NCI-H1694 (cell line): ENCODE data around the gene ACO2.

ENCODE experiments used
- DNase-seq: peaks from one replicate; lab custom pipeline; 2025; lab: John Stamatoyannopoulos, UW

Gene ACO2

DNA sequence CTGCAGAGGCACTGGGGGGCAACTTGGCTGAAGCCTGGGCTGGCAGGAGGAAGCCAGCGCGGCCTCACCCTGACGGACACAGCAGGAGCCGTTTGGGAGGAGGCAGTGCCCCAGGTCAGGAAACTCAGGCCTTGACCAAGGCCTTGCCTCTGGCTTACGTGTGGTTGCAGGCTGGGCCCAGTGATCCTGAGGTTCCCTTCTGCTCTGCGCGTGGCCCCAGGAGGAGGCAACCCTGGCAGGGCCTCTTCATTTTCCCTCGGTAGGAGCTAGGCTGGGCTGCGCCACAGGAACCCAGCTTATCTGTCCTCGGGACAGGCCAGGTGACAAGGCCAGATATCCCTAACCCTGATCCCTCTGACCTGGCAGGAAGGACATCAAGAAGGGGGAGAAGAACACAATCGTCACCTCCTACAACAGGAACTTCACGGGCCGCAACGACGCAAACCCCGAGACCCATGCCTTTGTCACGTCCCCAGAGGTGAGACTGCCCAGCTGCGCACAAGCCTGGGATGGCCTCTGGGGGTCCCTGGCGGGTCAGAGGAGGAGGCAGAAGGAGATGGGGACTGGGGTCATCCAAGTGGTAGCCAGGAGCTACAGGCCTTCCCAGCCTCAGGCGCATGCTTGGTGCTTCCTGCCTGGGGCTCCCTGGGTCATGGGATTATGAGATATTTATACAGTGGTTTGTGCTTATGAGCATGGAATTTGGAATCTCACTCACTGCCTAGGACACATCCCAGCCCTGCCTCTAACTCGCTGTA lies 54.7 kb downstream of the ACO2 start:
- no peak for DNase-seq

DNA sequence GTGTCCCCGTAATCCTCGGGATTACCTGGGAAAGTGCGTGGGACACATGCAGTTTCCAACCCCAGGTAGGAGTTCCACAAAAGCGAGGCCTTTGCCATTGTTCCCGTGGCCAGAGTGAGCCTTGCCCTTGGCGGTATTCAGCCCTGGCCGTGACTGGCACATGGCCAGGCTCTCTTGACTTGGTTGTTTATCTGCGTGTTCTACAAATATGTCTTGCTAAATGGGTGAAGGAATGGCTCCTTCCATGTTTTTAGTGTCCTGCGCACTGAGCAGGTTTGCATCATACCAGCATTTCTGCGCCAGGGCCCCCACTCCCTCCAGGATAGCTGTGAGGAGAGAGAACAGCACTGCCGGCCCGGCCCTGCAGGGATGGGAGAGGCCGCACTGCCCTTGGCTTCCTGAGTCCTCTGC lies 55.3 kb downstream of the ACO2 start:
- DNase-seq, result no peak

- DNase-seq, result no peak
Observed at GRCh38 chr22:41524809-41525449, 56.0 kb downstream of the ACO2 start.

DNA sequence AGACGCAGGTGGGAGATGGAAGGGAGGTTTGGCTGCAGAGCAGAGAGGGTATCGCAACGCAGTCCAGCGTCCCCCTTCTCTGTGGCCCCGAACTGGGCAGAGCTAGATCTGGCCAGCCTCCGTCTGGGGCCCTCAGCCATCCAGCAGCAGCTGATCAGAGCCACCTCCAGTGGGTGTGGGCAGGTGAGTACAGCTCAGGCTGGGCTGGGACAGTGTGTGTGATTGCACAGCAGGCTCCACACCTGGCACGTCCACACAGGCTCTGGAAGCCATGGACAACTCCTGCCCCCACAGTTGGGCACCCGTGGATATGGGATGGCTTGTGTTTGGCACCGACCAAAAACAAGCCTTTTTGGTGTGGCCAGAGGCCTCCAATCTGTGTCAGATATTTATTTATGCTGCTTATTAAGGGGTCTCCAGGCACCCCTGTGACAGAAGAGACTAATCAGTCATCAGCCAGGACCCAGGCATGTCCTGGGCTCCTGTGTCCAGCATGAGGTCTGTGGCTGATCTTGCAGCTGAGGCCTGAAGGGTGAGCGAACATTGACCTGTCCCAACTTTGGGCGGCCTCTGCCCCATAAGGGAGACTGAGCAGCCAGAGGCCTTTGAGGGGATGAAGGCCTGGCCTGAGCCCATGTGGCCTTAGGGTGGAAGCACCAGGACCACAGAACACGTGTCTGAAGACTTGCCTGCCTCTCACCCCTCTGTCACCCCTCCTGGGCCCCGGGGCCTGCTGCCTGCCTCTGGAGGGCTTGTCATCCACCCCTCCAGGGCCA lies 56.7 kb downstream of the ACO2 start:
- DNase-seq, result no peak

DNA sequence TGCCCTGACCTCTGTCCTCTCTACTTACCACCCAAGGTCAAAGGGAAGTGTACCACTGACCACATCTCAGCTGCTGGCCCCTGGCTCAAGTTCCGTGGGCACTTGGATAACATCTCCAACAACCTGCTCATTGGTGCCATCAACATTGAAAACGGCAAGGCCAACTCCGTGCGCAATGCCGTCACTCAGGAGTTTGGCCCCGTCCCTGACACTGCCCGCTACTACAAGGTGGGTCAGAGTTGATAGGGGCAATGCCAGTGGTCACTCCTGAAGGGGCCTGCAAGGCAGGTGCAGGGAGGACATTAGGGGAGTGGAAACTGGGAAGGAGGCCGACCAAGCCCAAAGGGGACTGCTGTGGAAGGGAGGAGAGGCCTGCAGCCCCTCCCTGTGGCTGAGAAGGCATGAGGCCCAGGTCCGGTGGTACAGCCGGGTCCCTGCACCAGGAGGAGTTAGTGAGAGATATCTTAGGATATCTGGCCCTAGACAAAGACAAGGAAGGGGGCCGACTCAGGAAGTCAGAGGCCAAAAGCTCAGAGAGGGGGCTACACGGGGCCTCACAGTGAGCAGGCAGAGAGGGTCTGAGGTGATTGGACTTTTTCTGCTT lies 57.4 kb downstream of the ACO2 start:
- DNase-seq, result no peak

DNA sequence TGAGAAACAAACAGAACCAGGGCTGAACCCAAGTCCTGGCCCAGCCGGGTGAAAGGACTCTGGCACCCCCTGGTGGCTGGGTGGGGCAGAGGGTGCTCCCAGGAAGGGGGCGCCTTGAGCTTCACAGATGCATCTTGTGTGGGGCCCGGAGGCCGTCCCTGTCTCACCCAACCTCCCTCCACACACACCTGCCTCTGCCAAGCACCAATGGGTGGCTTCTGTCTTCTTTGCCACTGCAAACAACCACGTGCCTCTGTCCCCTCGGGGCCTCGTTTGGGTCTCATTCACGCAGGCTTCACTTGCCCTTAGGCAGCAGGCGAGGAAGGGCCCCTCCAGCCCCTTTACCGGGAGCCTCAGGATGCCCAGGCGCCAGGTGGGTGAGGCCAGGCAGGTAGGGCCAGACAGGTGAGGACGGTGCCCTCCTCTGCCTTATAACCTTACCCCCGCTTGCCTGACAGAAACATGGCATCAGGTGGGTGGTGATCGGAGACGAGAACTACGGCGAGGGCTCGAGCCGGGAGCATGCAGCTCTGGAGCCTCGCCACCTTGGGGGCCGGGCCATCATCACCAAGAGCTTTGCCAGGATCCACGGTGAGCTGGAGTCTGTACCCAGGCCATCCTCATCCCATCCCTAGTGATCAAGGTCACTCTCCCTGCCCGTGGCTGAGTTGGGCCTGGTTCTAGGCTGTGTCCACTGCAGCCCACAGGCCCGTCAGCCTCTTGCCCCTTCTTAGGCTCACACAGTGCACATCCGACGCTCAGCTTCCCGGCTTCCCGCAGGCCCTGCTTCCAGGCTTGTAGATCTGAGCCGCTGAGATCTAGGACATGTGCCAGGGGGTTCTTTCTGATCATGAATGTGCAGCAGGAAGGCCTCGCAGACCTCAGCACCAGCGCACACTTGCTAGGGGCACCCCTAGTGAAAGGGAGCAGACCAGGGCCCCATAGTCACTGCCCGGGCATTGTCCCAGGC lies 58.2 kb downstream of the ACO2 start:
- peak; percentile 11 for DNase-seq

GRCh38 chr22:41528132-41528766 lies 59.3 kb downstream of the ACO2 start:
- DNase-seq, result no peak

GRCh38 chr22:41528938-41529561 lies 60.1 kb downstream of the ACO2 start:
- no peak for DNase-seq

- no peak for DNase-seq
Observed at GRCh38 chr22:41530890-41531714, 62.2 kb downstream of the ACO2 start.

DNA sequence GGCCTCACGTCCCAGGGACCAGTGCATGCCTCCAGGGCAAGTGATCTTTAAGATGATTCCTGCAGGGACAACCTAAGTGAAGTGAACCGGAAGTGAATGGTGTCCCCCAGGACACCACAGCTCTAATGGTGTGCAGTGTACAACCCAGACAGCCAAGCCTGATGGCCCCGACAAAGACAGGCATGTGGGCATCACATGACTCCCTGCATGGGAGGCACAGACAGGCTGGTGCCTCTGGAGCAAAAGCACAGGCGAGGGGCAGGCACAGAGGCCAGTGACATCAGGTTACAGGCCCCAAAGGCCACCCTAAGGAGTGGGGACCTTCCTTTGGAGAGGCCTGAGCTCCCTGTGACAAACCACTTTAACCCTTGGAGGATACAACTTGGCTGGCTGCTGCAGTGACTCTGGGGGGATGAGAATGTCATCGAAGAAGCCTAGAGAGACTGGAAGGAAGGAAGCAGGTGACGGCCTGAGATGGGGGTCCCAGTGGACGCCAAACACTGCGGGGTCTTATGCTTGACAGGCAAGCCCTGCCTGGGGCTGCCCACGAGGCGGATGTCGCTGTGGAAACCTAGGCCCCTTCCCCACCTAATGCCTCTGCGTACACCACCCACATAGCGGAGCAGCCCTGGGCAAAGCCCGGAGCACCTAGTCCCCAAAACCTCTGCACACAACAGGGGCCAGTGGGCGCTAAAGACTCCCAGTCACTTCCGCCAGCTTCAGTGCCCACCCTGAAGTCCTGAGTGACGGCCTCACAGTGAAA lies 63.0 kb downstream of the ACO2 start:
- DNase-seq, result no peak

DNA sequence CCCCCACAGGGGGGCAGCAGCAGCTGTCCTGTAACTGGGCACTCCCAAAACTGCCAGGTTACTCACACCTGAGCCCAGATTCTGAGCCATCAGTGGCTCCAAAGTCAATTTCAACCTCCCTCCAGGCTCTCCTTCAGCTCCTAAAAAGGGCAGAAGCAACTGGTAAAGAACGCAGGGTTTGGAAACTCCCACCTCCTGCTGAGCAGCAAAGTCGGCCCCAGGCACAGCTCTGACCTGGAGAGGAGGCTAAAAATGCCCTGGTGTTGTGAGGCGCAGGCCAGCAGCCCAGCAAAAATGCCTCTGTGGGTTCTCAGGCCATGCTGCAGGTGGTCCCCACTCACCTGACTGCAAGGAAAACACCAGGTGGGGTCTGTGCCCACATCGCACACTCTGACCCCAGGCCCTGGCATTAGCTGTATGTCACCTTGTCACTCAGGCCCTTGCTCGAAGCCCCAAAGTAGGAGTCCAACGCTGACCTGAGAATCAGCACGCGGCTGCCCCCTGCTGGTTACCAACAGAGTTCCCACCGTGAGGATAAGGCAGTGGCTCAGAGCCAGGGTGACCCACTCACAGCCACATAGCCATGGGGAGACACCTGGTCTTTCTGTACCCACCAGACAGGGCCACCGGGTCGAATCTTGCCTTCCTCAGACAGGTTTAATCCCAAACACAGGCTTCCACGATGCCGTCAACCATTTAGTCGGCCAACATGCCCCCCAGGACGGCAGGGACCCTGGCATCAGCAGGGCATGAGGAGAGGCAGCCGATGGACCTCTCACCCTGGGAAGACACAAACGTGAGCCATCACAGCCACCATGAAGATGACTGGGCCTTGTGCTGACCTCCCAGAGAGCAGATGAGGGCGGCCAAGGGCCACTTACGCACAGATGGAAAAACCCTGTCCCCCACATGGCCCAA lies 64.2 kb downstream of the ACO2 start:
- DNase-seq, result peak; percentile 66

- no peak for DNase-seq
Observed at GRCh38 chr22:41534219-41534618, 65.3 kb downstream of the ACO2 start.

- DNase-seq, result no peak
Observed at GRCh38 chr22:41535244-41535643, 66.3 kb downstream of the ACO2 start.

GRCh38 chr22:41537203-41537602 lies 68.3 kb downstream of the ACO2 start:
- no peak for DNase-seq

DNA sequence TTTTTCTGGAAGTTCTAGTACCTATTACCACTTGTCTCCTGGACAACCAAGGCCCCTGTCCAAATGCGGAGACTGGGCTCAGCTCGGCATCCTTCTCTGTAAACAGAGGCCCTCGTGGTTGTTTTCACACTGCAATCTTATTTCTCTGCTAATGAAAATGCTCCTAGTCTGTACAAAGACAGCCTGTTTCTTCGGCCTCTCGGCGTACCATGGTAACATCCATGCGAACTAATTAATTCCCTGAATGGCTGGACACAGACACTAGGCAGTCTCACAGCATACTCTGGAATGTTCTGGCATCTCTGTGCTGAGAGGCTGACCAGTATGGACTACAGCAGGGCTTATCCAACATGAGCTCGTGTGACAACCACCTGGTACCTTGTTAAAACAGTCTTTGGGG lies 69.7 kb downstream of the ACO2 start:
- DNase-seq, result no peak

GRCh38 chr22:41539146-41540005 lies 70.5 kb downstream of the ACO2 start:
- no peak for DNase-seq

GRCh38 chr22:41540006-41540315 lies 71.0 kb downstream of the ACO2 start:
- no peak for DNase-seq
